Effector CD8-positive, alpha-beta T cell (primary cell): ENCODE results near the gene PHACTR2.
A peak's percentile ranks its signal among the peaks of the same experiment; 100 is the strongest.
"Not testable (repeated sequence)": the region's sequence is repeated elsewhere in the genome, so short reads cannot be mapped to it uniquely, and the experiment has no call there.

Experiments used
- DNase-seq: peaks from one replicate; lab custom pipeline; 2025; lab: John Stamatoyannopoulos, UW

The PHACTR2 gene

GRCh38 chr6:143807103-143807772 lies 129.5 kb downstream of the PHACTR2 start:
- no peak for DNase-seq

GRCh38 chr6:143810745-143811144 lies 133.0 kb downstream of the PHACTR2 start:
- DNase-seq: no peak

GRCh38 chr6:143811501-143812157 lies 133.9 kb downstream of the PHACTR2 start:
- no peak for DNase-seq

GRCh38 chr6:143817621-143818020 lies 139.9 kb downstream of the PHACTR2 start:
- no peak for DNase-seq

- no peak for DNase-seq
Observed at GRCh38 chr6:143821359-143821758, 143.6 kb downstream of the PHACTR2 start.

- no peak for DNase-seq
Observed at GRCh38 chr6:143822584-143823024, 144.8 kb downstream of the PHACTR2 start.

- no peak for DNase-seq
Observed at GRCh38 chr6:143823548-143823947, 145.8 kb downstream of the PHACTR2 start.

GRCh38 chr6:143828572-143828971 lies 150.8 kb downstream of the PHACTR2 start:
- no peak for DNase-seq

GRCh38 chr6:143836150-143836549 lies 158.4 kb downstream of the PHACTR2 start:
- no peak for DNase-seq

GRCh38 chr6:143838395-143838794 lies 160.6 kb downstream of the PHACTR2 start:
- no peak for DNase-seq

GRCh38 chr6:143839196-143839595 lies 161.4 kb downstream of the PHACTR2 start:
- no peak for DNase-seq

- DNase-seq: no peak
Observed at GRCh38 chr6:143840595-143841265, 163.0 kb downstream of the PHACTR2 start.

- no peak for DNase-seq
Observed at GRCh38 chr6:143842461-143842901, 164.7 kb downstream of the PHACTR2 start.

- peak; percentile 91 for DNase-seq
Observed at GRCh38 chr6:143842902-143843676, 165.3 kb downstream of the PHACTR2 start, which contains the start of gene LTV1. LTV1 (plus strand) TSS chr6:143843338; CDS start chr6:143843478, 140 bp downstream.

- no peak for DNase-seq
Observed at GRCh38 chr6:143843677-143843999, 165.9 kb downstream of the PHACTR2 start.

- no peak for DNase-seq
Observed at GRCh38 chr6:143844006-143844405, 166.2 kb downstream of the PHACTR2 start.

- DNase-seq: no peak
Observed at GRCh38 chr6:143845033-143845432, 167.3 kb downstream of the PHACTR2 start.

GRCh38 chr6:143851706-143852105 lies 173.9 kb downstream of the PHACTR2 start:
- DNase-seq: not testable (repeated sequence)

GRCh38 chr6:143855057-143855456 lies 177.3 kb downstream of the PHACTR2 start:
- not testable (repeated sequence) for DNase-seq

GRCh38 chr6:143856762-143857161 lies 179.0 kb downstream of the PHACTR2 start:
- DNase-seq: not testable (repeated sequence)

GRCh38 chr6:143857651-143858050 lies 179.9 kb downstream of the PHACTR2 start:
- no peak for DNase-seq
